Measurements from ENCODE around the gene CDH2. TPM values are rescaled to one million over a fixed set of nuclear protein-coding genes. Genes with fewer than 3 reads are reported as not detected.

The CDH2 gene
- total and polyA plus RNA-seq, 2 experiments from 2014 or later = 103 to 165 TPM

DNA sequence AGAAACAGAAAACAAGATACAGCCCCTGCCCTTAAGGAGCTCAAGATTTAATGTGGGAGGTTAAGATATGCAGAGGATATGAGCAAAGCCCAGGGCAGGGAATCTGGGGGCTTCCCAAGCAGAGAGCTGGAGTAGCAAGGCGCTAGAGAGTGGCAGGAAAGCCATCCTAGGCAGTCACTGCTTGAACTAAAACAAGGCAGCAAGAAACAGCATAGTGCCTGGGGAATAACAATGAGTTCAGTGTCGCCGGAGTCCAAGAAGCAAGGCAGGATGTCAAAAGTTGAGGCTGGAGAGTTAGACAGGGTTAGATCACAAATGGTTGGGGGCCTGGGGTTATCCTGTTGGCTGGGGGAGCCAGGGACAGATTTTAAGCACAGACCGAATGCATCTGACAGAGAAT lies 24.6 kb downstream of the CDH2 start:
- WGBS, 2 experiments (ENCODE audit: low coverage in 1 of 2, low lambda C conversion rate in 2 of 2, missing lambda C conversion rate in 2 of 2) = 86 to 89% methylated on average over 4 of the region's 4 CpGs
- no peak overlapping the region for H3K4me3 ChIP-seq
- no peaks in the 10 kb centered on the region for H3K9me3 ChIP-seq (ENCODE audit: low read depth)
- no peaks in the 10 kb centered on the region for H3K9me2 ChIP-seq (ENCODE audit: insufficient read depth)
- H3K4me1 ChIP-seq (ENCODE audit: insufficient read depth) = peaks cover 25% of the 10 kb centered on the region
- no peak overlapping the region for H3K27ac ChIP-seq
- no peak for DNase-seq
- H3F3A ChIP-seq (ENCODE audit: insufficient read depth) = peaks cover 26% of the 10 kb centered on the region
- H4K20me1 ChIP-seq (ENCODE audit: insufficient read depth) = peaks cover 6% of the 10 kb centered on the region; the same call in 1 of the 2 replicates
- no peak overlapping the region for H2AFZ ChIP-seq
- TF ChIP-seq EZH2phosphoT487 (IDR thresholded peaks at IDR 0.05; ENCODE audit: insufficient read depth, low read depth) (no peak), EZH2 (IDR thresholded peaks at IDR 0.05; ENCODE audit: insufficient read depth, poor library complexity, severe bottlenecking) (no peak)
- no peak overlapping the region for H3K9ac ChIP-seq
- no peaks in the 10 kb centered on the region for H3K27me3 ChIP-seq (replicated peaks; ENCODE audit: insufficient read depth)
- no peaks in the 10 kb centered on the region for H3K36me3 ChIP-seq (ENCODE audit: low read depth)
- no peak overlapping the region for H3K4me2 ChIP-seq (ENCODE audit: unreplicated experiment)
- in situ Hi-C loops (cut with MboI) = no loop called here
- peaks cover 100% of the 10 kb centered on the region for H3K79me2 ChIP-seq (ENCODE audit: insufficient read depth)

DNA sequence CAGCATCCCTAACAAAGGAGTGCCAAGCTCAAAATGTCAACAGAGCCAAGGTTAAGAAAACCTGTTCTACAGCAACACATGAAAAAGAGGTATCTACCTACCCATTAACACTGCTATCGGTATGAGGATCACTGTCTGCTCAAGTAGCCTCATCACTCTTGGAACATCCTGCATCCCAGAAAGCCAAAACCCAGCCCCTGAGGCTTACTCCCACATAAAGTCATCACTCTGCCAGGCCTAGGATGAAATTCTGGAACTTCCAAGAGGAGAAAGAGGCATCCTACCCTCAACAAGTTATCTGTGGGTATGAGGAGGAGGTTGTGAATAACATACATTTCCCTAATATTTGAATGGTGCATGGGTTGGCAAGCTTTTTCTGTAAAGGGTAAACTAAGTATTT lies 25.5 kb downstream of the CDH2 start:
- 86 to 89% methylated on average over 1 of the region's 1 CpG for WGBS, 2 experiments (ENCODE audit: low coverage in 1 of 2, low lambda C conversion rate in 2 of 2, missing lambda C conversion rate in 2 of 2)
- peaks cover 18% of the 10 kb centered on the region; the same call in 1 of the 2 replicates for H3F3A ChIP-seq (ENCODE audit: insufficient read depth)
- no peaks in the 10 kb centered on the region for H3K9me3 ChIP-seq (ENCODE audit: low read depth)
- H3K9me2 ChIP-seq (ENCODE audit: insufficient read depth) = no peaks in the 10 kb centered on the region
- no peak overlapping the region for H3K4me3 ChIP-seq
- TF ChIP-seq EZH2phosphoT487 (IDR thresholded peaks at IDR 0.05; ENCODE audit: insufficient read depth, low read depth) (no peak), EZH2 (IDR thresholded peaks at IDR 0.05; ENCODE audit: insufficient read depth, poor library complexity, severe bottlenecking) (no peak)
- H4K20me1 ChIP-seq (ENCODE audit: insufficient read depth) = no peaks in the 10 kb centered on the region
- H3K4me1 ChIP-seq (ENCODE audit: insufficient read depth) = peaks cover 33% of the 10 kb centered on the region
- no peak overlapping the region for H3K27ac ChIP-seq
- H2AFZ ChIP-seq = no peak overlapping the region
- no peak overlapping the region for H3K4me2 ChIP-seq (ENCODE audit: unreplicated experiment)
- no peaks in the 10 kb centered on the region for H3K27me3 ChIP-seq (replicated peaks; ENCODE audit: insufficient read depth)
- no peak overlapping the region for H3K9ac ChIP-seq
- DNase-seq = no peak
- H3K79me2 ChIP-seq (ENCODE audit: insufficient read depth) = peaks cover 100% of the 10 kb centered on the region
- in situ Hi-C loops (cut with MboI) = no loop called here
- H3K36me3 ChIP-seq (ENCODE audit: low read depth) = no peaks in the 10 kb centered on the region; the same call in 1 of the 2 replicates

DNA sequence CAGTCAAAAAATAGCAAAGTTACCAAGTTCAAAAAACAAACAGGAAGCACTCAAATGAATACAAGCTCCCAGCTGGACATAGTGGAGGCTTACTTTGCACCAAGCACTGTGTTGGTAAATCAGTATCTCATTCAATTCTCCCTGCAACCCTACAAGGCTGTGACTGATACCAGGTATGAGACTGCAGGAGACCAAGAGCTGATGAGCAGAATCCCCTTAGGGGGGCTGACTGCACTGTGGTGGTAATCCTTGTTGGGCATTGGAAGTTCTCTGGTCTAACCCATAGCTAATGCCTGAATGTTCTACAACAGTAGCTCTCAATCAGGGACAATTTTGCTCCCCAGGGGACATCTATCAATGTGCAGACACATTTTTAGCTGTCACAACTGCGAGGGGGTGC lies 26.0 kb downstream of the CDH2 start:
- H3K79me2 ChIP-seq (ENCODE audit: insufficient read depth) = peaks cover 100% of the 10 kb centered on the region
- no peak overlapping the region for H3K27ac ChIP-seq
- in situ Hi-C loops (cut with MboI) = no loop called here
- no peaks in the 10 kb centered on the region for H3K9me3 ChIP-seq (ENCODE audit: low read depth)
- no peak overlapping the region for H3K4me2 ChIP-seq (ENCODE audit: unreplicated experiment)
- no peaks in the 10 kb centered on the region for H3K27me3 ChIP-seq (replicated peaks; ENCODE audit: insufficient read depth)
- no peaks in the 10 kb centered on the region for H3K9me2 ChIP-seq (ENCODE audit: insufficient read depth)
- 64 to 76% methylated on average over 1 of the region's 1 CpG for WGBS, 2 experiments (ENCODE audit: low coverage in 1 of 2, low lambda C conversion rate in 2 of 2, missing lambda C conversion rate in 2 of 2)
- no peak overlapping the region for H2AFZ ChIP-seq
- H3K36me3 ChIP-seq (ENCODE audit: low read depth) = no peaks in the 10 kb centered on the region; the same call in 1 of the 2 replicates
- H3F3A ChIP-seq (ENCODE audit: insufficient read depth) = peaks cover 18% of the 10 kb centered on the region; the same call in 1 of the 2 replicates
- no peaks in the 10 kb centered on the region for H4K20me1 ChIP-seq (ENCODE audit: insufficient read depth)
- no peak overlapping the region for H3K4me3 ChIP-seq
- H3K4me1 ChIP-seq (ENCODE audit: insufficient read depth) = peaks cover 33% of the 10 kb centered on the region
- no peak overlapping the region for H3K9ac ChIP-seq
- TF ChIP-seq EZH2 (IDR thresholded peaks at IDR 0.05; ENCODE audit: insufficient read depth, poor library complexity, severe bottlenecking) (no peak), EZH2phosphoT487 (IDR thresholded peaks at IDR 0.05; ENCODE audit: insufficient read depth, low read depth) (no peak)
- DNase-seq = no peak

DNA sequence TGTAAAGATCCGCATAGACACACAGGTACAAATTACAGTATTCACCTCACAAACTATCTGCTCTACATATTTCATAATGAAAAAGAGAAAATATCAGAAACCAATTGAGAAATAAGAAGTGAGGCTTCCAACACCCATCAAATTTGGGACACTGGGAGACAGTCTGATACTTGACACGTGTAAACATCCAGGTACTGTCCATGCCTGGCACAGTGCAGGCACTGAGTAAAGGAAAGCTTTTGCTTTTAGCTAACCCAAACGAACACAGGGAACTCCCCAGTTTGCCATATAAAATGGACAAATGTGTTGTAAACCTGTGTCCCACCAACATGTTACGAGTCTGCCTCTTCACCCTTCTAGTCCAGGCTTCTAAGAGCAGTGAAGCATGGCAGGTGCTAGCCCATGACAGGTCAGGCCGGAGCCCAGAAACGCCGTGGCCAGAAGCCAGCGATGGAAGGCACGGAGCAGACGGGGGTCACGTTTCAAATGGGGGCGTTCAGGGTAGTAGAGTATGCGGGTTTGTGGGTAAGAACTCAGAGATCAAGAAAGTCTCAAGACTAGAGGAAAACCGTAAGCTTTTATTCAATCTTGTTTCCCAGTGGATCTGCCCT lies 27.0 kb downstream of the CDH2 start:
- no peaks in the 10 kb centered on the region for H4K20me1 ChIP-seq (ENCODE audit: insufficient read depth)
- in situ Hi-C loops (cut with MboI) = no loop called here
- H3K4me3 ChIP-seq = no peak overlapping the region
- H2AFZ ChIP-seq = no peak overlapping the region
- H3K4me1 ChIP-seq (ENCODE audit: insufficient read depth) = peaks cover 33% of the 10 kb centered on the region
- no peak overlapping the region for H3K27ac ChIP-seq
- peaks cover 18% of the 10 kb centered on the region; the same call in 1 of the 2 replicates for H3F3A ChIP-seq (ENCODE audit: insufficient read depth)
- no peaks in the 10 kb centered on the region for H3K27me3 ChIP-seq (replicated peaks; ENCODE audit: insufficient read depth)
- no peaks in the 10 kb centered on the region; the same call in 1 of the 2 replicates for H3K36me3 ChIP-seq (ENCODE audit: low read depth)
- DNase-seq = no peak
- WGBS, 2 experiments (ENCODE audit: low coverage in 1 of 2, low lambda C conversion rate in 2 of 2, missing lambda C conversion rate in 2 of 2) = 76 to 80% methylated on average over 14 of the region's 14 CpGs
- no peak overlapping the region for H3K4me2 ChIP-seq (ENCODE audit: unreplicated experiment)
- TF ChIP-seq EZH2 (IDR thresholded peaks at IDR 0.05; ENCODE audit: insufficient read depth, poor library complexity, severe bottlenecking) (no peak), EZH2phosphoT487 (IDR thresholded peaks at IDR 0.05; ENCODE audit: insufficient read depth, low read depth) (no peak)
- no peaks in the 10 kb centered on the region for H3K9me3 ChIP-seq (ENCODE audit: low read depth)
- peaks cover 100% of the 10 kb centered on the region for H3K79me2 ChIP-seq (ENCODE audit: insufficient read depth)
- no peaks in the 10 kb centered on the region for H3K9me2 ChIP-seq (ENCODE audit: insufficient read depth)
- H3K9ac ChIP-seq = no peak overlapping the region
